Measurements from ENCODE around the gene EFCAB8.

EFCAB8 gene

DNA sequence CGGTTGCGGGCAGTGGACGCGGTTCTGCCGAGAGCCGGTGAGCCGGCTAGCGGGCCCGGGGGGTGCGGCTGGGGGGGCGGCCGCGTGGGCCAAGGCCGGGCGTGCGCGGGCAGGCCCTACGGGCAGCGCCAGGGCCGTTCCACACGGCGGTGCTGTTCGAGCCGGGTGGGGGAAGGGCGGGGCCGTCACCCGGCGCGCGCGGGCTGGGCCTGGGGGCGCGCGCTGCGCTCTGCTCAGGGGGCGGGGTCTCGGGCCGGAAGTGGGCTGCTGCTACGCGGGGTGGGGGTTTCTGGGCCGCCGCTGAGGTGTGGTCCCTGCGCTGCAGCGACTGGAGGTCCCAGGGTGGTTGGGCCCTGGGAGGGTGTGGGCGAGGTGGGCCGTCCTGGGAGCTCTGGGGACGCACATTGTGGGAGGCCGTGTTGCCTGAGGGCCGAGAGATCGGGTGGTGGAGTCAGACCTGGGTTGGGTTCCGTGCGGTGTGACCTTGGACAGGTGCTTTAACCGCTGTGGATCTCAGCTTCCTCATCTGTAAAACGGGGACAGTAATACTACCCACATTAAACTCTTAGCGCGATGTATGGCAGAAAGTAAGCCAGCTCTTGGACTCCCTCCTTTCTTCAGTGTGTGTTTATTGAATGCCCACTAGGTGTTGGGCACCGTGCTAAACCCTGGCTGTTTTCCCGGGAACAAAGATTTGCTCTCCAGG is 38.6 kb upstream of the EFCAB8 start:
- no CpG with 5 or more reads among the region's 58 CpGs for WGBS (ENCODE audit: extremely low coverage, insufficient coverage, insufficient read length)
- Histone ChIP-seq H2BK12ac (ENCODE audit: low read length) (no peak overlapping the region), H2BK120ac (ENCODE audit: insufficient read depth, low read length, poor library complexity) (peak overlapping the region; percentile 93)

DNA sequence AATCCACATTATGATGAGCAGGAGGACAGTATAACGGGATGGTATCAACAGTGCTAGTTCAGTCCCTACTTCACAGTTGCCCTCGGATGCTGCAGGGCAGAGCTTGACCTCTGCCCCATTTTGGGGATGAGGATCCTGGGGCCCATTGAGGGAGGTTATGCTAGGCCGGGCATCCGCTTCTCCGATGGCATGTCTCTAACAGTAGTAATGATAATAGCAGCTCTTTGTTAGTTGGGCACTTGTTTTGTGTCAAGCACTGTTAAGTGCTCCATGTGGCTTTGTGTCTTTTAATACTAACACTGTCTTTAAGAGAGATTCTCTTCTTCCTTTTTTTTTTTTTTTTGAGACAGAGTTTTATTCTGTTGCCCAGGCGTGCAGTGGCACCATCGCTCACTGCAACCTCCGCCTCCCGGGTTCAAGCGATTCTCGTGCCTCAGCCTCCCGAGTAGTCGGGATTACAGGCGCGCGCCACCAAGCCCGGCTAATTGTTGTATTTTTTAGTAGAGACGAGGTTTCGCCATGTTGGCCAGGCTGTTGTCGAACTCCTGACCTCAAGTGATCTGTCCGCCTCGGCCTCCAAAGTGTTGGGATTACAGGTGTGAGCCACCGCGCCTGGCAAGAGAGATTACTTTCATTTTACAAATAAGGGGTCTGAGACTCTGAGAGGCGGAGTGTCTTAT is 37.9 kb upstream of the EFCAB8 start:
- H3K14ac ChIP-seq (ENCODE audit: low read length), result peak overlapping the region; percentile 92
- peak overlapping the region; percentile 93 for H2AK5ac ChIP-seq (ENCODE audit: low read length)
- H3K36me3 ChIP-seq (ENCODE audit: control insufficient read depth in 1 of 2, insufficient read depth in 2 of 2, low read length in 2 of 2), result peaks cover 0 to 2% of the 10 kb centered on the region in 2 experiments
- no peak overlapping the region for H2BK12ac ChIP-seq (ENCODE audit: low read length)
- H3K23ac ChIP-seq (ENCODE audit: low read length), result no peak overlapping the region
- H4K91ac ChIP-seq (ENCODE audit: low read depth, low read length), result peak overlapping the region; percentile 99
- peak overlapping the region; percentile 63 for H2BK5ac ChIP-seq (ENCODE audit: low read depth, low read length, poor library complexity)
- H3K18ac ChIP-seq (ENCODE audit: low read length), result no peak overlapping the region
- H3K79me1 ChIP-seq (ENCODE audit: low read length), result peaks cover 9% of the 10 kb centered on the region
- peak overlapping the region; percentile 86 for H3K4me2 ChIP-seq (ENCODE audit: low read length)
- peaks cover 29% of the 10 kb centered on the region for H3K79me2 ChIP-seq (ENCODE audit: control insufficient read depth, insufficient read depth, low read length, poor library complexity)
- peak overlapping the region; percentile 77 for H2AFZ ChIP-seq (ENCODE audit: insufficient read depth, low read length, poor library complexity)
- H3K27me3 ChIP-seq (ENCODE audit: insufficient read depth, low read length), result no peaks in the 10 kb centered on the region
- peak overlapping the region; percentile 47 for H3K4ac ChIP-seq (ENCODE audit: low read depth, low read length)
- peak overlapping the region; percentile 76 for H4K12ac ChIP-seq (ENCODE audit: low read depth, low read length)
- H3K4me3 ChIP-seq (ENCODE audit: low read depth, low read length), result peak overlapping the region; percentile 98
- H4K8ac ChIP-seq (ENCODE audit: low read depth, low read length), result no peak overlapping the region
- H2BK120ac ChIP-seq (ENCODE audit: insufficient read depth, low read length, poor library complexity), result peak overlapping the region; percentile 75
- peak overlapping the region; percentile 85 for H3K9ac ChIP-seq (ENCODE audit: low read length)
- DNase-seq, result peak; percentile 12 to 49
- peaks cover 6 to 7% of the 10 kb centered on the region in 2 experiments for H3K4me1 ChIP-seq (ENCODE audit: control insufficient read depth in 1 of 2, insufficient read depth in 2 of 2, low read length in 2 of 2)
- WGBS (ENCODE audit: extremely low coverage, insufficient coverage, insufficient read length), result no CpG with 5 or more reads among the region's 25 CpGs
- H3K27ac ChIP-seq (ENCODE audit: low read depth, low read length), result no peak overlapping the region
- H3K9me3 ChIP-seq (ENCODE audit: insufficient read depth, low read depth, low read length), result no peaks in the 10 kb centered on the region

More for the DNA sequence above, 38.6 kb upstream of the EFCAB8 start:
- Histone ChIP-seq H2BK5ac (ENCODE audit: low read depth, low read length, poor library complexity) (peak overlapping the region; percentile 99), H3K9ac (ENCODE audit: low read length) (peak overlapping the region; percentile 97), H3K79me1 (ENCODE audit: low read length) (peaks cover 9% of the 10 kb centered on the region), H4K12ac (ENCODE audit: low read depth, low read length) (peak overlapping the region; percentile 76), H3K23ac (ENCODE audit: low read length) (no peak overlapping the region), H3K14ac (ENCODE audit: low read length) (peak overlapping the region; percentile 98), H3K36me3 (ENCODE audit: control insufficient read depth in 1 of 2, insufficient read depth in 2 of 2, low read length in 2 of 2) (no peaks in the 10 kb centered on the region), H3K4me2 (ENCODE audit: low read length) (peak overlapping the region; percentile 86), H3K4me1 (ENCODE audit: control insufficient read depth in 1 of 2, insufficient read depth in 2 of 2, low read length in 2 of 2) (peaks cover 6 to 7% of the 10 kb centered on the region in 2 experiments), H3K4ac (ENCODE audit: low read depth, low read length) (peak overlapping the region; percentile 47), H3K9me3 (ENCODE audit: insufficient read depth, low read depth, low read length) (no peaks in the 10 kb centered on the region), H3K27me3 (ENCODE audit: insufficient read depth, low read length) (no peaks in the 10 kb centered on the region), H2AK5ac (ENCODE audit: low read length) (peak overlapping the region; percentile 93), H3K27ac (ENCODE audit: low read depth, low read length) (peak overlapping the region; percentile 96), H4K8ac (ENCODE audit: low read depth, low read length) (peak overlapping the region; percentile 98), H2AFZ (ENCODE audit: insufficient read depth, low read length, poor library complexity) (peak overlapping the region; percentile 83), H3K4me3 (ENCODE audit: low read depth, low read length) (peak overlapping the region; percentile 98), H3K18ac (ENCODE audit: low read length) (peak overlapping the region; percentile 100), H3K79me2 (ENCODE audit: control insufficient read depth, insufficient read depth, low read length, poor library complexity) (peaks cover 27% of the 10 kb centered on the region), H4K91ac (ENCODE audit: low read depth, low read length) (peak overlapping the region; percentile 99)
- DNase-seq, result peak; percentile 22 to 53

DNA sequence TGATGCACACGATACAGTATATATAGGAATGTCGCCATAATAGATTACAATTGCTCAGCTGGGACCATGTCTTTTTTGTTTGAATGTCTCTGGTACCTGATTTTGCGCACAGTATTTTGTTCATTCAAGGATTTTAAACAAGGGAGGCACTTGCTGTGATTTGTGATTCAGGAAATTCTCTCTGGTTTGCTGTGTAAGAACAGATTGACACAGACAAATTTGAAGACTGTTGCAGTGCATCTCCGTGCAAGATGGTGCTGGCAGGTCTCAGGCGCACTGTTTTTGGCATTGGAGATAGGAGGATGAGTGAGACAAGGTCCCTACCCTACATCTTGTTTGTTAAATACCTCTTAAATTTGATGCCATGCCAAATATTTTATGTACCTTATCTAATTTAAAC is 36.5 kb upstream of the EFCAB8 start:
- Histone ChIP-seq H4K91ac (ENCODE audit: low read depth, low read length) (no peak overlapping the region), H3K4ac (ENCODE audit: low read depth, low read length) (peak overlapping the region; percentile 84), H3K4me3 (ENCODE audit: low read depth, low read length) (no peak overlapping the region), H3K79me2 (ENCODE audit: control insufficient read depth, insufficient read depth, low read length, poor library complexity) (peaks cover 30% of the 10 kb centered on the region), H2BK5ac (ENCODE audit: low read depth, low read length, poor library complexity) (no peak overlapping the region), H4K12ac (ENCODE audit: low read depth, low read length) (no peak overlapping the region), H3K79me1 (ENCODE audit: low read length) (peaks cover 9% of the 10 kb centered on the region), H2BK12ac (ENCODE audit: low read length) (no peak overlapping the region), H2AFZ (ENCODE audit: insufficient read depth, low read length, poor library complexity) (no peak overlapping the region), H3K36me3 (ENCODE audit: control insufficient read depth in 1 of 2, insufficient read depth in 2 of 2, low read length in 2 of 2) (peaks cover 7 to 9% of the 10 kb centered on the region in 2 experiments), H3K9me3 (ENCODE audit: insufficient read depth, low read depth, low read length) (no peaks in the 10 kb centered on the region), H3K14ac (ENCODE audit: low read length) (no peak overlapping the region), H3K23ac (ENCODE audit: low read length) (no peak overlapping the region), H3K27ac (ENCODE audit: low read depth, low read length) (no peak overlapping the region), H3K4me2 (ENCODE audit: low read length) (no peak overlapping the region), H3K4me1 (ENCODE audit: control insufficient read depth in 1 of 2, insufficient read depth in 2 of 2, low read length in 2 of 2) (peaks cover 6 to 7% of the 10 kb centered on the region in 2 experiments), H3K27me3 (ENCODE audit: insufficient read depth, low read length) (no peaks in the 10 kb centered on the region), H2BK120ac (ENCODE audit: insufficient read depth, low read length, poor library complexity) (no peak overlapping the region), H4K8ac (ENCODE audit: low read depth, low read length) (no peak overlapping the region), H2AK5ac (ENCODE audit: low read length) (no peak overlapping the region), H3K18ac (ENCODE audit: low read length) (no peak overlapping the region), H3K9ac (ENCODE audit: low read length) (no peak overlapping the region)
- WGBS (ENCODE audit: extremely low coverage, insufficient coverage, insufficient read length), result no CpG with 5 or more reads among the region's 5 CpGs
- no peak for DNase-seq

DNA sequence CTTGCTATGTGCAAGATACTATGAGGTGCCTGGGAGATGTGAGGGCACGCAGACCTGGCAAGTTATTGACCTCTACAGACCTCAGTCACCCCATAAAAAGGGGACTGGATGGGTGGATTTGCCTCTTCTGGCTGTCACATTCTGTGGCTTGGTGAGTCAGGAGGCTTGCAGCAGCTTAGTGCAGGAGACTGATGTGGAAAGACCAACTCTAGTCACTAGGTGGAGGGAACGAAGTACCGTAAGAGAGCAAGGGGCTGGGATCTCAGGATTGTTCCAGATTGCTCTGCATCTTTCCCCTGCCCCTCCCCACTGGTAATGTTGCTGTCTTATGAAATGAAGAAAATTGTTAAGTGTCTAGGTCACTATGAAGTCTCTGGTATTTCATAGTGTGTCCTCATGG is 35.6 kb upstream of the EFCAB8 start:
- no peak overlapping the region for H4K8ac ChIP-seq (ENCODE audit: low read depth, low read length)
- H2BK5ac ChIP-seq (ENCODE audit: low read depth, low read length, poor library complexity), result no peak overlapping the region
- peaks cover 9% of the 10 kb centered on the region for H3K79me1 ChIP-seq (ENCODE audit: low read length)
- peaks cover 6 to 7% of the 10 kb centered on the region in 2 experiments for H3K4me1 ChIP-seq (ENCODE audit: control insufficient read depth in 1 of 2, insufficient read depth in 2 of 2, low read length in 2 of 2)
- no peak overlapping the region for H3K4me2 ChIP-seq (ENCODE audit: low read length)
- H3K27me3 ChIP-seq (ENCODE audit: insufficient read depth, low read length), result no peaks in the 10 kb centered on the region
- no CpG with 5 or more reads among the region's 3 CpGs for WGBS (ENCODE audit: extremely low coverage, insufficient coverage, insufficient read length)
- H2AK5ac ChIP-seq (ENCODE audit: low read length), result no peak overlapping the region
- no peak overlapping the region for H3K4me3 ChIP-seq (ENCODE audit: low read depth, low read length)
- H2BK12ac ChIP-seq (ENCODE audit: low read length), result no peak overlapping the region
- no peak overlapping the region for H3K18ac ChIP-seq (ENCODE audit: low read length)
- H2AFZ ChIP-seq (ENCODE audit: insufficient read depth, low read length, poor library complexity), result no peak overlapping the region
- H3K79me2 ChIP-seq (ENCODE audit: control insufficient read depth, insufficient read depth, low read length, poor library complexity), result peaks cover 30% of the 10 kb centered on the region
- no peak overlapping the region for H3K14ac ChIP-seq (ENCODE audit: low read length)
- peak; percentile 66 to 70 for DNase-seq
- H4K12ac ChIP-seq (ENCODE audit: low read depth, low read length), result no peak overlapping the region
- H3K9me3 ChIP-seq (ENCODE audit: insufficient read depth, low read depth, low read length), result no peaks in the 10 kb centered on the region
- H3K36me3 ChIP-seq (ENCODE audit: control insufficient read depth in 1 of 2, insufficient read depth in 2 of 2, low read length in 2 of 2), result peaks cover 11 to 12% of the 10 kb centered on the region in 2 experiments
- H4K91ac ChIP-seq (ENCODE audit: low read depth, low read length), result no peak overlapping the region
- peak overlapping the region; percentile 75 for H3K4ac ChIP-seq (ENCODE audit: low read depth, low read length)
- H2BK120ac ChIP-seq (ENCODE audit: insufficient read depth, low read length, poor library complexity), result no peak overlapping the region
- no peak overlapping the region for H3K27ac ChIP-seq (ENCODE audit: low read depth, low read length)
- H3K9ac ChIP-seq (ENCODE audit: low read length), result no peak overlapping the region
- H3K23ac ChIP-seq (ENCODE audit: low read length), result no peak overlapping the region
